GM21381 (cell line): ENCODE results near the gene ADGRD1.
"Not testable (repeated sequence)": the region's sequence is repeated elsewhere in the genome, so short reads cannot be mapped to it uniquely, and the experiment has no call there.

Source experiments
- ATAC-seq: cut with Tn5 transposase; IDR thresholded peaks from one replicate; pipeline ENCODE4 v1.9.1; 2021; ENCODE audit warnings: mild to moderate bottlenecking, moderate library complexity; ENCODE audit not compliant: unreplicated experiment

Gene ADGRD1

DNA sequence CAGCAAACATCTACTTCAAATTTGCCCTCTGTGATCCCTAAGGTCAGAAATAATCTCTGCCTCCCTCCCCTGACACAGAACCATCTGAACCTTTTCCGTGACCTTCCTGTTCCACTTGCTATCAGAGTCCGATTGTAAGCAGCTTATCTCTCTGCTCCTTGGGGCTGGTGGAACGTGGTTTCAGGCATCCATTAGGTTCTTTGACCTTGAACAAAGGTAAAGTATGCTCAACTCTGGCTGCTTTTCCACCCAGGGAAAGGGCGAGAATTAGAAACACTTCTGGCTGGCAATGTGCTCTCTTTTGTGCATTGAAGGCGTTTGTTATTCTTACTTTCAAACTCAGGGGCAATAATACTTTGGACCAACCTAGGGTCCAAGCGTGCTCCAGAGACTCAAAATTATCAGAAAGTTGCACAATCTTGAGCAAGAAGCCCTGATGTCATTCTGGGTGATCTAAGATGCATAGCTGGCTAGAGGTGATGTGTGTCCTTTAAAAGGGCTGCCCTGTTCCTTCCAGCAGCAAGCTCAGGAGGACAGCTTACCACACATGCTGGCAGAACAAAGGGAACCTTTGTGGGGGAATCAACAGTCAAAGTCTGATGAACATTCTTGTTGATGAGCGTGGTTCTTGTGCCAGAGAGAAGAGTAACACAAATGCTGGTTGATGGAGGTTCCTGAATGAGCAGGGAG, 29.8 kb downstream of the ADGRD1 start:
- ATAC-seq, result no peak

DNA sequence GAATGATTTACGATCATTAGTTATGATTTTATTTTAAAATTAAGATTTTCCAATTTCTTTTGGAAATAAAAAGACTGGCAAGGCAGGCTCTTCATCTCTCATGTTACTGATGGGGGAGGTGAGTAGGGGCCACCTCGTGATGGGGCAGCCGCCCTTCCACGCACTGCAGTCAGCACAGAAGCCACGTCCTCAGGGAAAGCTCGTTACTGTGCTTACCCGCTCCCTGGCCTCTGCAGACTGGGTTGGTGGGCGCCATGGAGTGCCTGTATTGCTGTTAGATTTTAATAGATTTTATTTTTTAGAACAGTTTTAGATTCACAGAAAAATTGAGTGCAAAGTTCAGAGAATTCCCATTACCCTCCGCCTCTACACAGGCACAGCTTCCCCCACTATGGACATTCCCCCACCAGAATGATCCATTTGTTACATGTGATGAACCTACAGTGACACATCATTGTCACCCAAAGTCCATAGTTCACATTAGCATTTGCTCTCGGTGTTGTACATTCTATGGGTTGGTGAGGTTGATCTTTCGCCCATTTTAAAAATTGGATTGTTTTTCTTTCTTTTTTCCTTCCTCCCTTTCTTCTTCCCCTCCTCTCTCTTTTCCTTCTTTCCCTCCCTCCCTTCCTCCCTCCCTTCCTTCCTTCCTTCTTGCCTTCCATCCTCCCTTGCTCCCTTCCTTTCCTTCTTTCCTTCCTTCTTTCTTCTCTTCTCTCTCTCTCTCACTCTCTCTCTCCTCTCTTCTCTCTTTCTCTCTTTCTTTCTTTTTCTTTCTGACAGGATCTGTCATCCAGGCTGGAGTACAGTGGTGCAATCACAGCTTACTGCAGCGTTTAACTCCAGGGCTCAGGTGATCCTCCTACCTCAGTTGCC, 30.7 kb downstream of the ADGRD1 start:
- no peak for ATAC-seq

DNA sequence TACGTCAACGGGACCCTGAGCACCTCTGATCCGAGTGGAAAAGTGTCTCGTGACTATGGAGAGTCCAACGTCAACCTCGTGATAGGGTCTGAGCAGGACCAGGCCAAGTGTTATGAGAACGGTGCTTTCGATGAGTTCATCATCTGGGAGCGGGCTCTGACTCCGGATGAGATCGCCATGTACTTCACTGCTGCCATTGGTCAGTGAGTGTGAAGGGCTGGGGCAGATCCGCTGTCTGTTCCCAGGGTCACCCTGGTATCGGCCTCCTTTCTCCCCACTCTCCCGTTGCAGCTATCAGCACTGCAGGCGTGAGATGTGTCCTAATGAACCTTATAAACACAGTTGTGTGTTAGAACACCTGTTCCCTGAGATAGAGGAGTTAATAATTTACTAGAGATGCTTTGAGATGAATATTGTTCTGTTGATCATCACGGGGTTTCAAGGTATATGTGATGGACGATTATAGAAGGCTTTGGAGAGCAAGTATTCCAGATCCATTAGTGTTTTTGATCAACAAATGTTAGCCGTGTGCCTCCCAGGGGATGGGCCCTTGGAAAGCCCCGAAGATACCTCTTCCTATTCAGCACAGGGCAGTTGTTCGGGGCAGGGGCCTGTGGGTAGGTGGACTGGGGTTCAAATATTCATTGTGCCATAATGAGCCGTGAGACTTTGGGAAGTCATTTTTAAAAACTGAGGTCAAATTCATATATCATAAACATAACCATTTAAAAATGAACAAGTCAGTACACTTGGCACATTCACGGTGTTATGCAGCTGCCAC, 33.6 kb downstream of the ADGRD1 start:
- ATAC-seq, result no peak

GRCh38 chr12:130988261-130988660, 34.6 kb downstream of the ADGRD1 start:
- no peak for ATAC-seq

GRCh38 chr12:130988751-130989150, 35.0 kb downstream of the ADGRD1 start:
- no peak for ATAC-seq

DNA sequence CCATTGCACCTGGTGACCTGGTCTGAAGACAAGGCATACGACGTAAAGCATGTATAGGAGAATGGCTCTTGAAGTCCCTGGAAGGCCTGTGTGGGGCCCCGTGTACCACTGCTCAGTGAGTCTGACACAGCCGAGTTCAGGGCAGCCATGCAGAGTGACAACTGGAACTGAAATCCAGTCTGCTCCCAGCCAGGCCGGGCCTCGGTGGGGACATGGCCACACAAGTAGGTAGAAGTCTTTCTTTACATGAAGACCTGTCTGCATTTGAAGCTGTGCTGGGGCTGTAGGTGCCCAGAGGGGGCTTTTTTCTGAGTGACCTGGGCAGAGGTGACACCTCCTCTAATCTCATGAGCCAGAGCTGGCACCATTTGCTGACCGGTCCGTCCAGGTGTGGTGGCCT, 35.7 kb downstream of the ADGRD1 start:
- no peak for ATAC-seq

- ATAC-seq, result no peak
Measured at GRCh38 chr12:130990034-130990433, 36.3 kb downstream of the ADGRD1 start.

GRCh38 chr12:130992448-130992847, 38.7 kb downstream of the ADGRD1 start:
- no peak for ATAC-seq

GRCh38 chr12:130992979-130993538, 39.4 kb downstream of the ADGRD1 start:
- ATAC-seq, result no peak

DNA sequence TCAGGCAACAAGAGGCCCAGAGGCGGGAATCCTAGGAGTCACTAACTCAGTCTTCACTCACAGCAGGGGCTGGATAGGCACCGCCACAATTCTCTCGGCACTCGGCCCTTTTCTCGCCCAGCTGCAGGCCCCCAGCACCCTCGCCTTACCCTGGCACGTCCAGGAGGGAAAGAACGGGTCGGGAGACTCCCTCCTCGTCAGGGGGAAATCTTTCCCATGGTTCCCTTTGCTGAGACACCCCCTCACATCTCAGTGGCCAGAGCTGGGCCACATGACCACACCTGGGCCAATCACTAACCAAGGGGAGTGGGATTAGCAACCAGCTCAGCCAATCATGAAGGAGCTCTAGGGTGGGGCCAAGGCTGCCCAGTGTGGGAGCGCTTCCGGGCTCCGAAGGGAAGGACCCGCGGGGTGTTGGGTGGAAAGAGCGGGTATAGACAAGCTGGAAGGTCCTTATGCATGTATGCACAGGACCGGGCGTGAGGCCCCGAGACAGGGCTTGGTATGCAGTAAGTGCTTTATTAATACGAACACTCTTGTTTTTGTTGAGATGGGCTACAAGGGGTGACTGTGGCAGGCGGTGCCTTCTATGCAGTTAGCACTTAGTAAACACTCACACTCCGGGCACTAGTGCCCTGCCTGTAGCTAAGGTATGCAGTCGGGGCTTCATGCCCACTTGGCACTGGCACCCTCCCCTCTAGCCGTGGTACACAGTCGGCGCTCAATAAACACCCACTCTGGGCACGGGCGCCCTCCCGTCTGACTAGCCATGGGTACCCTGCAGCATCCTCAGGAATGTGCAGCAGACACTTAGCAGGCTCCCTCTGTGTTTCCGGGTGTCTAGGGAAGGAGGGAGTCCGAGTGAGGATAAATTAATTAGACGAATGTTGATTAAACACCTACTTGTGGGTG, 40.3 kb downstream of the ADGRD1 start:
- ATAC-seq, result no peak

- ATAC-seq, result no peak
Measured at GRCh38 chr12:130994821-130995375, 41.2 kb downstream of the ADGRD1 start.

GRCh38 chr12:130995386-130995969, 41.8 kb downstream of the ADGRD1 start:
- ATAC-seq, result not testable (repeated sequence)

DNA sequence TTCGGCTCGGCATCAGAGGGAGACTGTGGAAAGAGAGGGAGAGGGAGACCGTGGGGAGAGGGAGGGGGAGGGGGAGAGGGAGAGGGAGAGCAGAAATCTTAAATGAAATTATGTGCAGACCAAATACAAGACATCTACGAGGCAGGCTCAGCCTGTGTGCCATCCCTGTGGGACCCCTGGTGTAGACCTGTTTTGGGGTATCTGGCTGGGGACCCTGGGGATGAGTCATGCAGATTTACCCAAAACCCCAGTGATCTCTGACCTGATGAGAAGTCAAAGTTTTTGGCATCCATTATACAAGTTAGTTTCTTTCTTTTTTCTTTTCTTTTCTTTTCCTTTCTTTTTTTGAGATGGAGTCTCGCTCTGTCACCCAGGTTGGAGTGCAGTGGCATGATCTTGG, 44.4 kb downstream of the ADGRD1 start:
- no peak for ATAC-seq

DNA sequence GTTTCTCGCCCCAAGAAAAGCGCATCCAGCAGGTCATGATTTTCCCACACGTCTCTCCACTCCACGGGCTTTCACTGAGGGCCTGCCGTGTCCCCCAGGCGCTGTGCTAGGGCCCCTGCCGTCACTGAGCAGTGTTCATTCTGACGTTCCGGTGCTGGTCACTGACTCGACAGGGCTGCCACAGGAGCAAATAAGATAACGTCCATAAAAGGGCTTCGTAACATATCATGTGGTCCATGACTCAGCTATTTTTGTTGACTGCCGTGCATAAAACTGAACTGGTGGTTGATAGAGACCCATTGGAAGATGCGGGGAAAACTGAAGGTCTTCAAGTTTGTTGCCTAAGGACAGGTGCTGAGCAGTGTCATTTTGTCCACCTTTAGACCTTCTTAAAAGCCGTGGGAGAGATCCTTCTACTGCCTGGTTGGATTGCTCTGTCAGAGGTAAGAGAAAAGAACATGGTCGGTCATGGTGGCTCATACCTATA, 46.3 kb downstream of the ADGRD1 start:
- no peak for ATAC-seq

- no peak for ATAC-seq
Measured at GRCh38 chr12:131001493-131001892, 47.8 kb downstream of the ADGRD1 start.

DNA sequence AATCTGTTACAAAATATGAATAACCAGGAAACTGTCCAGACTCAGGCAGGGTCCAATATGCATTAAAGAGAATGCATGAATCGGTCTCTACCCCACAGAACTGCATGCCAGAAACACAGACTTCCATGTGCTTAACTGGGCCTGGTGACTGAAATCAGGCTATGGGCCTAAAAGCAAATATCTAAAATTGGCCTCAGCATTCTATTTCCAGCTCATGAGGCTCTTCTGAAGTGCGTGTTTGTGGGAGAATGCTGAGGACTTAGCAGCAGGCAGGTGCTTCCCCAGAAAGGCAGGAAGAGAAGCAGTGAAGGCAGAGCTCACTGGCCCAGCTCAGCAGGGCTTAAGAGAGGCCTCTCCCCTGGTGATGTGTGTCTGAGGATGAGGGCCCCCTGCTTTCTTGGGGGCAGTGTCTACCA, 48.5 kb downstream of the ADGRD1 start:
- ATAC-seq, result no peak

GRCh38 chr12:131003036-131003715, 49.5 kb downstream of the ADGRD1 start:
- ATAC-seq, result no peak

- no peak for ATAC-seq
Measured at GRCh38 chr12:131003716-131004045, 50.0 kb downstream of the ADGRD1 start.

DNA sequence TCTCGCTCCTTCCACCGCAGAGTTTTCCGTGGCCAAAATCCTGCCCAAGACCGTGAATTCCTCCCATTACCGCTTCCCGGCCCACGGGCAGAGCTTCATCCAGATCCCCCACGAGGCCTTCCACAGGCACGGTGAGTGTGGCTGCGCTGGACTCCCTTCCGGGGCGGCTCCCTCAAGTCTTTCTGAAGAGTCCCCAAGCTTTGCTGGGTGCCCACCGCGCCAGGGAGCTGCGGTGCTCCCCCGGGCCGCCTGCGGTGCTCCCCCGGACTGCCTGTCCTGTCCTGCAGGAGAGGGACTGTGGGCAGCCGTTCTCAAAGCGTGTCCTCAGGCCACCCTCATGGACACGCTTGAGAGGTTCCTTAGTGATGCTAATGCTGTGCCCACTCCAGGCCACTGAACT, 50.5 kb downstream of the ADGRD1 start:
- ATAC-seq, result no peak
